ENCODE measurements around the gene SELP.

Gene SELP

GRCh38 chr1:169618367-169618766 is 11.6 kb downstream of the SELP start:
- no peak for FAIRE-seq

GRCh38 chr1:169615803-169616202 is 14.1 kb downstream of the SELP start:
- no peak for FAIRE-seq

- no peak for FAIRE-seq
Measured at GRCh38 chr1:169610858-169611257, 19.1 kb downstream of the SELP start.

GRCh38 chr1:169610108-169610507 is 19.8 kb downstream of the SELP start:
- FAIRE-seq, result no peak

- no peak for FAIRE-seq
Measured at GRCh38 chr1:169608226-169608625, 21.7 kb downstream of the SELP start.

GRCh38 chr1:169604781-169605560 is 25.0 kb downstream of the SELP start:
- no peak for FAIRE-seq

GRCh38 chr1:169601096-169601881 is 28.6 kb downstream of the SELP start:
- no peak for FAIRE-seq

GRCh38 chr1:169595764-169596711 is 33.9 kb downstream of the SELP start:
- no peak for FAIRE-seq

- no peak for FAIRE-seq
Measured at GRCh38 chr1:169594391-169594790, 35.5 kb downstream of the SELP start.

- no peak for FAIRE-seq
Measured at GRCh38 chr1:169590932-169591331, 39.0 kb downstream of the SELP start.

- FAIRE-seq, result no peak
Measured at GRCh38 chr1:169588785-169589485, 41.0 kb downstream of the SELP start.

- no peak for FAIRE-seq
Measured at GRCh38 chr1:169588112-169588511, 41.8 kb downstream of the SELP start.

- FAIRE-seq, result no peak
Measured at GRCh38 chr1:169586395-169587255, 43.3 kb downstream of the SELP start, which contains the start of gene F5. TSS of gene F5 (minus strand) at chr1:169586481. CDS start at chr1:169586386, 95 bp downstream.

GRCh38 chr1:169586067-169586394 is 43.9 kb downstream of the SELP start:
- no peak for FAIRE-seq

- FAIRE-seq, result no peak
Measured at GRCh38 chr1:169585181-169585580, 44.7 kb downstream of the SELP start.

- FAIRE-seq, result no peak
Measured at GRCh38 chr1:169584483-169585144, 45.3 kb downstream of the SELP start.

GRCh38 chr1:169577981-169578738 is 51.8 kb downstream of the SELP start:
- no peak for FAIRE-seq

GRCh38 chr1:169576935-169577331 is 53.0 kb downstream of the SELP start:
- FAIRE-seq, result no peak

- no peak for FAIRE-seq
Measured at GRCh38 chr1:169576241-169576934, 53.5 kb downstream of the SELP start.

Data from endometrium (tissue), 2 donors.